ENCODE data around the gene MMP25.
A peak's percentile ranks its signal among the peaks of the same experiment; 100 is the strongest.
"Not testable (repeated sequence)": the region's sequence is repeated elsewhere in the genome, so short reads cannot be mapped to it uniquely, and the experiment has no call there.

MMP25 gene

GRCh38 chr16:3051009-3051408 is 4.6 kb downstream of the MMP25 start:
- H3K4me3 ChIP-seq (ENCODE audit: low read length): no peak overlapping the region
- no peak for DNase-seq (ENCODE audit: low read depth, low spot score)

GRCh38 chr16:3051494-3051893 is 5.1 kb downstream of the MMP25 start:
- H3K4me3 ChIP-seq (ENCODE audit: low read length): no peak overlapping the region
- DNase-seq (ENCODE audit: low read depth, low spot score): no peak

GRCh38 chr16:3052571-3053329 is 6.4 kb downstream of the MMP25 start:
- not testable (repeated sequence) for DNase-seq (ENCODE audit: low read depth, low spot score); H3K4me3 ChIP-seq (ENCODE audit: low read length)

- DNase-seq (ENCODE audit: low read depth, low spot score); H3K4me3 ChIP-seq (ENCODE audit: low read length): not testable (repeated sequence)
These were observed 7.0 kb downstream of the MMP25 start for GRCh38 chr16:3053330-3053710.

- DNase-seq (ENCODE audit: low read depth, low spot score): no peak
- H3K4me3 ChIP-seq (ENCODE audit: low read length): no peak overlapping the region
These were observed 8.8 kb downstream of the MMP25 start for GRCh38 chr16:3054965-3055733.

- DNase-seq (ENCODE audit: low read depth, low spot score); H3K4me3 ChIP-seq (ENCODE audit: low read length): not testable (repeated sequence)
These were observed 9.4 kb downstream of the MMP25 start for GRCh38 chr16:3055734-3056115.

GRCh38 chr16:3056336-3057180 is 10.2 kb downstream of the MMP25 start:
- no peak for DNase-seq (ENCODE audit: low read depth, low spot score)
- H3K4me3 ChIP-seq (ENCODE audit: low read length): no peak overlapping the region

GRCh38 chr16:3057181-3058138 is 11.1 kb downstream of the MMP25 start:
- H3K4me3 ChIP-seq (ENCODE audit: low read length): no peak overlapping the region
- no peak for DNase-seq (ENCODE audit: low read depth, low spot score)

GRCh38 chr16:3058139-3059030 is 12.0 kb downstream of the MMP25 start:
- peak overlapping the region; percentile 80 for H3K4me3 ChIP-seq (ENCODE audit: low read length)
- no peak for DNase-seq (ENCODE audit: low read depth, low spot score)

GRCh38 chr16:3059041-3059722 is 12.8 kb downstream of the MMP25 start:
- peak; percentile 68 for DNase-seq (ENCODE audit: low read depth, low spot score)

GRCh38 chr16:3059723-3060242 is 13.4 kb downstream of the MMP25 start:
- peak overlapping the region; percentile 80 for H3K4me3 ChIP-seq (ENCODE audit: low read length)
- DNase-seq (ENCODE audit: low read depth, low spot score): no peak

More at GRCh38 chr16:3059041-3059722, 12.8 kb downstream of the MMP25 start:
- H3K4me3 ChIP-seq (ENCODE audit: low read length): peak overlapping the region; percentile 80

GRCh38 chr16:3060339-3061127 is 14.2 kb downstream of the MMP25 start:
- no peak overlapping the region for H3K4me3 ChIP-seq (ENCODE audit: low read length)
- no peak for DNase-seq (ENCODE audit: low read depth, low spot score)

GRCh38 chr16:3062553-3062952 is 16.2 kb downstream of the MMP25 start:
- no peak overlapping the region for H3K4me3 ChIP-seq (ENCODE audit: low read length)
- DNase-seq (ENCODE audit: low read depth, low spot score): no peak

- no peak overlapping the region for H3K4me3 ChIP-seq (ENCODE audit: low read length)
- DNase-seq (ENCODE audit: low read depth, low spot score): no peak
These were observed 17.4 kb downstream of the MMP25 start for GRCh38 chr16:3063625-3064386.

GRCh38 chr16:3065069-3065741 is 18.8 kb downstream of the MMP25 start, which contains the start of gene IL32:
Gene IL32, plus strand, starts transcription at chr16:3065640. Its CDS starts 172 bp downstream, at chr16:3065812.
- DNase-seq (ENCODE audit: low read depth, low spot score): peak; percentile 48
- H3K4me3 ChIP-seq (ENCODE audit: low read length): peak within 1 kb of the TSS; percentile 77
